SK-N-MC (cell line): ENCODE measurements around the gene VWDE.

ENCODE experiments used
- EZH2 ChIP-seq: fragments of 200-600 bp; sonication (generic); IDR thresholded peaks from one replicate; pipeline ENCODE4 v1.6.1; 2017; ENCODE audit warnings: antibody characterized with exemption
- POLR2AphosphoS5 ChIP-seq: IDR thresholded peaks from 2 replicates; pipeline ENCODE4 v1.6.1; 2012; ENCODE audit warnings: mild to moderate bottlenecking, low read depth, low read length, borderline replicate concordance

GRCh38 chr7:12369756-12370155 lies 33.9 kb downstream of the VWDE start:
- TF ChIP-seq EZH2 = no peak
- TF ChIP-seq POLR2AphosphoS5 = no peak
